Gastrocnemius medialis (tissue), 4 donors: ENCODE data around the gene ZNF584.

Experiments used
- POLR2A ChIP-seq, 2 donors: fragments of 450-650 bp; IDR thresholded peaks; one replicate each; pipeline ENCODE4 v1.6.1; 2017; ENCODE audit warnings: antibody characterized with exemption in 2 of 2, mild to moderate bottlenecking in 2 of 2, moderate library complexity in 2 of 2
- TF ChIP-seq, protein P1 (sequence below), 5 experiments: fragments of 450-650 bp in 3 of 5; fragments of 200-600 bp in 2 of 5; sonication (generic) in 2 of 5; IDR thresholded peaks in 4 of 5; conservative IDR thresholded peaks in 1 of 5; 1 replicate in 4 of 5; 2 replicates in 1 of 5; pipeline ENCODE4 v1.5.1; 2016 to 2019; ENCODE audit warnings: antibody characterized with exemption in 5 of 5, mild to moderate bottlenecking in 3 of 5, moderate library complexity in 3 of 5

DNA sequence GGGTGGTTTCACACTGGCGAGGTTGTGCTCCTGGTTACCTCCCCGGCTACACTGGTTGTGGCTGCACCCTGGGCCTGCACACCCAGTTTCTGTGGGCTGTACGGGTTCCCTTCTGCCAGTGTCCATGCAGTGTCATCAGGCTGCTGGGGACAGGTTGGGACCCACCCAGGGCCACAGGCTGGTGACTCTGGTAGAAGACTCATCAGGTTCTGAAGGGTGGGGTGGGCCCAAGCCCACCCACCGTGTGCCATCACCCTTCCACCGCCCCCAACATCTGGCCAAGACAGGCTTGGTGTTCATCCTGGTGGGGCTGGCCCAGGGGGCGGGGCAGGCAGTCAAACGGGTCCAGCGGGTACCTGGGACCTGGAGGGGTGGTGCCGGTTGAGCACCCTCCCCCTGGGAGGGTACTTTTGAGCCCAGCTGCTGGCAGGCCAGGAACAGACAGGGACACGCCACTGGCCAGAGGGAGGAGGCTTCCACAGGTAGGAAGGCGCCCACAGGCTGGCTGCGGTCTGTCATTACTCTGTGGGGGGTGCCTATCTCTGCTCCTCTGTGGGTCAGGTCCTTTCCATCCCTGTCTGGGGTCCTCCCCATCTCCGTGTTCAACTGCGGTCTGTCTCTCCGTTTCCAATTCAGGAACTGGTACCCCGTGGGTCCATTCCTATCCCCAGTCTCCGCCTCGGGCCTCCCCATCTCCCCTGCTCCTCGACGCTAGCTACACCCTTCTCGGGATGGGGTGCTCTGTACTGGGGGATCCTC, 13.1 kb upstream of the ZNF584 start, which contains the start of gene RNF225:
- TF ChIP-seq, protein P1, sequence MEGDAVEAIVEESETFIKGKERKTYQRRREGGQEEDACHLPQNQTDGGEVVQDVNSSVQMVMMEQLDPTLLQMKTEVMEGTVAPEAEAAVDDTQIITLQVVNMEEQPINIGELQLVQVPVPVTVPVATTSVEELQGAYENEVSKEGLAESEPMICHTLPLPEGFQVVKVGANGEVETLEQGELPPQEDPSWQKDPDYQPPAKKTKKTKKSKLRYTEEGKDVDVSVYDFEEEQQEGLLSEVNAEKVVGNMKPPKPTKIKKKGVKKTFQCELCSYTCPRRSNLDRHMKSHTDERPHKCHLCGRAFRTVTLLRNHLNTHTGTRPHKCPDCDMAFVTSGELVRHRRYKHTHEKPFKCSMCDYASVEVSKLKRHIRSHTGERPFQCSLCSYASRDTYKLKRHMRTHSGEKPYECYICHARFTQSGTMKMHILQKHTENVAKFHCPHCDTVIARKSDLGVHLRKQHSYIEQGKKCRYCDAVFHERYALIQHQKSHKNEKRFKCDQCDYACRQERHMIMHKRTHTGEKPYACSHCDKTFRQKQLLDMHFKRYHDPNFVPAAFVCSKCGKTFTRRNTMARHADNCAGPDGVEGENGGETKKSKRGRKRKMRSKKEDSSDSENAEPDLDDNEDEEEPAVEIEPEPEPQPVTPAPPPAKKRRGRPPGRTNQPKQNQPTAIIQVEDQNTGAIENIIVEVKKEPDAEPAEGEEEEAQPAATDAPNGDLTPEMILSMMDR (IDR thresholded peaks at IDR 0.05 in 4 of 5, conservative IDR thresholded peaks at IDR 0.05 in 1 of 5), result no peak
- TF ChIP-seq POLR2A (IDR thresholded peaks at IDR 0.05), result no peak
